RWPE2 (cell line): Measurements from ENCODE around the gene ZNF385C.

Experiments used
- ATAC-seq: fragments of 200-7000 bp; cut with Tn5 transposase; 3 replicates; pipeline ENCODE4 v1.9.1; 2021; ENCODE audit warnings: low read depth
- DNase-seq: peaks from one replicate; pipeline ENCODE4 v3.0.0-alpha.2; 2020; ENCODE audit warnings: low spot score
- H3K27ac ChIP-seq: fragments of 450-650 bp; 2 replicates; pipeline ENCODE4 v1.5.1; 2017; ENCODE audit warnings: mild to moderate bottlenecking; ENCODE audit not compliant: poor library complexity, severe bottlenecking
- H3K27me3 ChIP-seq: fragments of 250-450 bp; sonication (Bioruptor Pico); 2 replicates; pipeline ENCODE4 v1.5.1; 2021; ENCODE audit warnings: mild to moderate bottlenecking, moderate library complexity; ENCODE audit not compliant: insufficient read depth, poor library complexity, severe bottlenecking
- H3K36me3 ChIP-seq: fragments of 250-450 bp; sonication (Bioruptor Pico); 2 replicates; pipeline ENCODE4 v1.5.1; 2020; ENCODE audit warnings: low read depth, mild to moderate bottlenecking, moderate library complexity
- H3K4me1 ChIP-seq: fragments of 250-450 bp; sonication (Bioruptor Pico); 2 replicates; pipeline ENCODE4 v1.5.1; 2021; ENCODE audit warnings: mild to moderate bottlenecking, moderate library complexity; ENCODE audit not compliant: insufficient read depth, poor library complexity, severe bottlenecking
- H3K4me3 ChIP-seq: fragments of 250-450 bp; sonication (Bioruptor Pico); 2 replicates; pipeline ENCODE4 v1.5.1; 2021; ENCODE audit warnings: mild to moderate bottlenecking, moderate library complexity; ENCODE audit not compliant: severe bottlenecking
- H3K9me3 ChIP-seq: fragments of 250-450 bp; sonication (Bioruptor Pico); 2 replicates; pipeline ENCODE4 v1.5.1; 2021; ENCODE audit warnings: mild to moderate bottlenecking, moderate library complexity; ENCODE audit not compliant: severe bottlenecking
- CTCF ChIP-seq: fragments of 450-650 bp; IDR thresholded peaks from one replicate; pipeline ENCODE4 v1.5.1; 2017; ENCODE audit warnings: mild to moderate bottlenecking, moderate library complexity; ENCODE audit not compliant: poor library complexity, severe bottlenecking

The ZNF385C gene

GRCh38 chr17:42041619-42042018 lies 56.7 kb downstream of the ZNF385C start:
- H3K9me3 ChIP-seq, result no peaks in the 10 kb centered on the region
- H3K27me3 ChIP-seq, result no peaks in the 10 kb centered on the region
- H3K36me3 ChIP-seq, result no peaks in the 10 kb centered on the region
- no peak overlapping the region for H3K4me3 ChIP-seq
- DNase-seq (no peak), ATAC-seq (no peak)
- no peak overlapping the region for H3K27ac ChIP-seq
- TF ChIP-seq CTCF, result no peak
- H3K4me1 ChIP-seq, result peaks cover 4% of the 10 kb centered on the region

DNA sequence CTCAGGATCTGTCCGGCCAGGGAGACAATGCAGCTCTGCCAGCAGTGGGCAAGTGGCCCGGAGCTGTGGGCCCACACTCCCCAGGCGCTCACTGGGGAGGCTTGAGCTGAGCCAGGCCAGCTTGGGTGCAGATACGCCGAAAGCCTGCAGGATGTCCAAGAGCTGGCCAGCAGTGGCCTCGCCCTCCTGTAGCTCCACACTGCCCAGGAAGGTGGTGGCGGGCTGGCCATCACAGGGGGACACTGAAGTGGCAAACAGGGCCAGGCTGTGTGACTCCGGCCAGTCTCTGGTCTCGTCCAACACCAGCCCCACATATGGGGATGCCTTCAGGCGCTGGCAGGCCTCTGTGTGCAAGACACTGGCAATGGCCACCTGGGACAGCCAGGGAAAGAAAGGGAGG lies 57.5 kb downstream of the ZNF385C start:
- TF ChIP-seq CTCF, result no peak
- H3K36me3 ChIP-seq, result no peaks in the 10 kb centered on the region
- no peak overlapping the region for H3K27ac ChIP-seq
- H3K4me3 ChIP-seq, result no peak overlapping the region
- peaks cover 4% of the 10 kb centered on the region for H3K4me1 ChIP-seq
- ATAC-seq (no peak), DNase-seq (no peak)
- no peaks in the 10 kb centered on the region for H3K27me3 ChIP-seq
- H3K9me3 ChIP-seq, result no peaks in the 10 kb centered on the region

DNA sequence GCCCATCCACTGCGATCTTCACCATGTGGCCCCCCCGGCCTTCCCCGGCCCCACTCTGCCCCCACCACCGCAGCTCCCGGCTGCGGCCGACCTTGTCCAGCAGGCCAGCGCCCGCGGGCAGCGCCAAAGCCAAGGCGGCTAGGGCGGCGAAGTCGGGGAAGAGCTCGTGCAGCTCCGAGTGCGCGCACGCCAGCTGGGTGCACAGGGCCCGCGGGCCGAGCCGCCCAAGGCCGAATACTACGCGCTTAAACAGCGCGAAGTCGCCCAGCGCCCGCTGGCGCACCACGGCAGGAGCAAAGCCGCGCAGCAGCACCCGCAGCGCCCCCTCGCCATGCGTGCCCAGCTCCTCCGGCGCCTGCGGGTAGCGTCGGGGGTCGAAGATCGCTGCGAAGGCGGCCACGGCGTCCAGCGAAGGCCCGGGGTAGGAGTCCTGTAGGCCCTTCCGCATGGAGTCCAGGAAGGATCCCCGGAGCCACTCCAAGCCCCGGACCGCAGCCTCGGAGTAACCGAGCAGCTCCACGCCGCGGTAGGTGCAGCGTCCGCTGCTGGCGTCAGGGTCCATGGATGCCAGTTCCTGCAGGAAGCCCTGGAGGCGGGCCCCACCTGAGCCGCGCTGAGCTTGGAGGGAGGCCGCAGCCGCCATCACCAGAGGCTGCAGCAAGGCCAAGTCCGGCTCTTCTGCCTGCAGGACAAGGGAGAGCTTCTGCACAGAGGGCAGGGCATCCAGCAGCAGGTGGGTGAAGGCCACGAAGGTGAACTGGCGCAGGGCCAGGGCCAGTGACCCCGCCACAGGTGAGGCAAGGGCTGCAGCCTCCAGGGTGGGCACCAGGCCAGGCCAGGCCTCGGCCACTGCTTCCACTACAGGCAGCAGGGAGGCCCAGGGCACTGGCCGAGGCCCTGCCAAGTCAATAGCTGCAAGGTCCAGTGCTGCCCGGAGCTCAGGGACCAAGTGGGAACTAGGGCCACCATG lies 58.2 kb downstream of the ZNF385C start:
- no peaks in the 10 kb centered on the region for H3K9me3 ChIP-seq
- DNase-seq, result no peak
- no peak overlapping the region for H3K4me3 ChIP-seq
- ATAC-seq, result no peak
- peaks cover 4% of the 10 kb centered on the region for H3K4me1 ChIP-seq
- TF ChIP-seq CTCF, result no peak
- no peak overlapping the region for H3K27ac ChIP-seq
- no peaks in the 10 kb centered on the region for H3K27me3 ChIP-seq
- no peaks in the 10 kb centered on the region for H3K36me3 ChIP-seq

- no peak for DNase-seq
- peak; percentile 16; the same call in 1 of the 3 replicates for ATAC-seq
- TF ChIP-seq CTCF, result no peak
- no peaks in the 10 kb centered on the region for H3K36me3 ChIP-seq
- H3K9me3 ChIP-seq, result no peaks in the 10 kb centered on the region
- H3K4me3 ChIP-seq, result no peak overlapping the region
- no peaks in the 10 kb centered on the region for H3K27me3 ChIP-seq
- peaks cover 4% of the 10 kb centered on the region for H3K4me1 ChIP-seq
- H3K27ac ChIP-seq, result no peak overlapping the region
Observed at GRCh38 chr17:42038221-42038973, 59.9 kb downstream of the ZNF385C start.
